Caco-2 (cell line): ENCODE measurements around the gene HTR6. TPM values are rescaled to one million over a fixed set of nuclear protein-coding genes. Genes with fewer than 3 reads are reported as not detected.

ENCODE experiments used
- BruUV-seq: library from RNA; stranded (reverse); fragments of 400-500 nt; replicated peaks from 2 replicates; lab custom pipeline; 2021; lab: Mats Ljungman, UMichigan
- CTCF ChIA-PET: fragments of 300-600 bp; sonication (Branson Sonifier 250); formaldehyde crosslinking; loops from one replicate; lab custom pipeline; 2022; ENCODE audit warnings: antibody characterized with exemption; lab: Charles Lee
- POLR2A ChIA-PET: fragments of 300-600 bp; sonication (Branson Sonifier 250); formaldehyde crosslinking; loops from one replicate; lab custom pipeline; 2022; ENCODE audit warnings: antibody characterized with exemption; lab: Charles Lee
- DNase-seq, 2 experiments: peaks; one replicate each; pipeline versions ENCODE4 v3.0.0 to v3.0.0-alpha.2; 2020 to 2022
- H3K27me3 ChIP-seq: replicated peaks from 2 replicates; pipeline ENCODE4 v1.6.0; 2011; ENCODE audit warnings: low read length; ENCODE audit not compliant: control insufficient read depth, insufficient read depth
- H3K36me3 ChIP-seq: 2 replicates; pipeline ENCODE4 v1.5.1; 2011; ENCODE audit warnings: low read length; ENCODE audit not compliant: control insufficient read depth, insufficient read depth
- H3K4me1 ChIP-seq: fragments of 250-450 bp; sonication (Bioruptor Pico); 2 replicates; pipeline ENCODE4 v1.5.1; 2020; ENCODE audit warnings: mild to moderate bottlenecking
- H3K4me3 ChIP-seq: 2 replicates; pipeline ENCODE4 v1.5.1; 2011; ENCODE audit warnings: low read depth, mild to moderate bottlenecking, control low read depth, low read length
- H3K9me3 ChIP-seq: fragments of 250-450 bp; sonication (Bioruptor Pico); 2 replicates; pipeline ENCODE4 v1.5.1; 2020; ENCODE audit warnings: mild to moderate bottlenecking, moderate library complexity
- H3K27ac Mint-ChIP-seq: one replicate; pipeline ENCODE4 v1.8.0; 2022; ENCODE audit warnings: mixed read lengths; ENCODE audit not compliant: unreplicated experiment
- H3K27me3 Mint-ChIP-seq: one replicate; pipeline ENCODE4 v1.8.0; 2022; ENCODE audit warnings: mixed read lengths; ENCODE audit not compliant: insufficient read depth, unreplicated experiment
- H3K36me3 Mint-ChIP-seq: one replicate; pipeline ENCODE4 v1.8.0; 2022; ENCODE audit warnings: mild to moderate bottlenecking, mixed read lengths; ENCODE audit not compliant: insufficient read depth, unreplicated experiment
- H3K4me1 Mint-ChIP-seq: one replicate; pipeline ENCODE4 v1.8.0; 2022; ENCODE audit warnings: low read depth, mixed read lengths; ENCODE audit not compliant: unreplicated experiment
- H3K4me3 Mint-ChIP-seq: one replicate; pipeline ENCODE4 v1.8.0; 2022; ENCODE audit warnings: mild to moderate bottlenecking, moderate library complexity, mixed read lengths; ENCODE audit not compliant: unreplicated experiment
- H3K9me3 Mint-ChIP-seq: one replicate; pipeline ENCODE4 v1.8.0; 2022; ENCODE audit warnings: mixed read lengths; ENCODE audit not compliant: unreplicated experiment
- CTCF ChIP-seq, 2 experiments: fragments of 200-600 bp in 1 of 2; IDR thresholded peaks; 1 replicate in 1 of 2; 2 replicates in 1 of 2; pipeline versions ENCODE4 v1.5.1 to v1.8.0; 2011 to 2022; ENCODE audit warnings: antibody characterized with exemption in 1 of 2, control low read depth in 1 of 2, inconsistent platforms in 1 of 2, low read depth in 1 of 2, low read length in 1 of 2, mild to moderate bottlenecking in 1 of 2, moderate library complexity in 1 of 2; ENCODE audit not compliant: insufficient read depth in 1 of 2, severe bottlenecking in 1 of 2, unreplicated experiment in 1 of 2
- intact Hi-C: fragments of 100-400 bp; cut with micrococcal nuclease; formaldehyde crosslinking; loops from one replicate; pipeline ENCODE4 v1.10.0; 2022; ENCODE audit not compliant: unreplicated experiment
- total RNA-seq: library from RNA; stranded (reverse); gene quantifications from 2 replicates; pipeline ENCODE4 v1.2.3, GENCODE V29; 2022

The HTR6 gene
- total RNA-seq, 1 experiment from 2014 or later: not detected

- no peaks in the 10 kb centered on the region for H3K4me1 ChIP-seq
- no peaks in the 10 kb centered on the region for H3K9me3 Mint-ChIP-seq
- no peak overlapping the region for H3K27ac Mint-ChIP-seq
- POLR2A ChIA-PET: no interaction called here
- CTCF ChIA-PET: interaction anchor here (0.6 kb wide), 1 partner anchor 98 kb away, joined by 3 read pairs; no protein-coding TSS in a partner anchor
- peaks cover 6% of the 10 kb centered on the region for H3K4me1 Mint-ChIP-seq
- H3K27me3 ChIP-seq: no peaks in the 10 kb centered on the region
- H3K36me3 ChIP-seq: no peaks in the 10 kb centered on the region
- H3K4me3 Mint-ChIP-seq: no peak overlapping the region
- intact Hi-C loops: no loop called here
- no peaks in the 10 kb centered on the region for H3K9me3 ChIP-seq
- no peak overlapping the region for H3K4me3 ChIP-seq
- TF ChIP-seq CTCF (IDR thresholded peaks at IDR 0.05; ENCODE audit: insufficient read depth in 1 of 2, low read depth in 1 of 2, low read length in 1 of 2, severe bottlenecking in 1 of 2, unreplicated experiment in 1 of 2): no peak
- no peak for DNase-seq
- H3K27me3 Mint-ChIP-seq: no peaks in the 10 kb centered on the region
- H3K36me3 Mint-ChIP-seq: no peaks in the 10 kb centered on the region
- BruUV-seq: no TSS peak
These were observed 7.8 kb upstream of the HTR6 start for GRCh38 chr1:19656780-19657466.

- Mint-ChIP-seq H3K27me3 (no peaks in the 10 kb centered on the region), H3K27ac (no peak overlapping the region)
These were observed 7.2 kb upstream of the HTR6 start for GRCh38 chr1:19657511-19657910.

GRCh38 chr1:19658186-19658585 lies 6.5 kb upstream of the HTR6 start:
- H3K9me3 ChIP-seq: no peaks in the 10 kb centered on the region
- H3K36me3 ChIP-seq: no peaks in the 10 kb centered on the region
- H3K27me3 ChIP-seq: no peaks in the 10 kb centered on the region
- ChIA-PET POLR2A (no interaction called here), CTCF (interaction anchor here (0.6 kb wide), 1 partner anchor 58 kb away, joined by 3 read pairs; no protein-coding TSS in a partner anchor)
- Mint-ChIP-seq H3K4me1 (peaks cover 6% of the 10 kb centered on the region), H3K9me3 (no peaks in the 10 kb centered on the region), H3K36me3 (no peaks in the 10 kb centered on the region), H3K4me3 (no peak overlapping the region), H3K27ac (peak overlapping the region; percentile 15), H3K27me3 (no peaks in the 10 kb centered on the region)
- intact Hi-C loops: no loop called here
- H3K4me3 ChIP-seq: no peak overlapping the region
- DNase-seq: no peak
- H3K4me1 ChIP-seq: no peaks in the 10 kb centered on the region
- no peak for TF ChIP-seq CTCF (IDR thresholded peaks at IDR 0.05; ENCODE audit: insufficient read depth in 1 of 2, low read depth in 1 of 2, low read length in 1 of 2, severe bottlenecking in 1 of 2, unreplicated experiment in 1 of 2)
- BruUV-seq: no TSS peak

More at GRCh38 chr1:19657511-19657910, 7.2 kb upstream of the HTR6 start:
- Mint-ChIP-seq H3K4me1 (peaks cover 6% of the 10 kb centered on the region), H3K9me3 (no peaks in the 10 kb centered on the region), H3K4me3 (no peak overlapping the region), H3K36me3 (no peaks in the 10 kb centered on the region)
- TF ChIP-seq CTCF (IDR thresholded peaks at IDR 0.05; ENCODE audit: insufficient read depth in 1 of 2, low read depth in 1 of 2, low read length in 1 of 2, severe bottlenecking in 1 of 2, unreplicated experiment in 1 of 2): no peak
- Histone ChIP-seq H3K27me3 (no peaks in the 10 kb centered on the region), H3K4me1 (no peaks in the 10 kb centered on the region), H3K4me3 (no peak overlapping the region), H3K36me3 (no peaks in the 10 kb centered on the region), H3K9me3 (no peaks in the 10 kb centered on the region)
- ChIA-PET POLR2A (no interaction called here), CTCF (interaction anchor here (0.6 kb wide), 1 partner anchor 98 kb away, joined by 3 read pairs; no protein-coding TSS in a partner anchor)
- DNase-seq: no peak
- intact Hi-C loops: no loop called here
- TSS peak; percentile 81 for BruUV-seq
